Measurements from ENCODE around the gene SRP68.
A peak's percentile ranks its signal among the peaks of the same experiment; 100 is the strongest.

The SRP68 gene

DNA sequence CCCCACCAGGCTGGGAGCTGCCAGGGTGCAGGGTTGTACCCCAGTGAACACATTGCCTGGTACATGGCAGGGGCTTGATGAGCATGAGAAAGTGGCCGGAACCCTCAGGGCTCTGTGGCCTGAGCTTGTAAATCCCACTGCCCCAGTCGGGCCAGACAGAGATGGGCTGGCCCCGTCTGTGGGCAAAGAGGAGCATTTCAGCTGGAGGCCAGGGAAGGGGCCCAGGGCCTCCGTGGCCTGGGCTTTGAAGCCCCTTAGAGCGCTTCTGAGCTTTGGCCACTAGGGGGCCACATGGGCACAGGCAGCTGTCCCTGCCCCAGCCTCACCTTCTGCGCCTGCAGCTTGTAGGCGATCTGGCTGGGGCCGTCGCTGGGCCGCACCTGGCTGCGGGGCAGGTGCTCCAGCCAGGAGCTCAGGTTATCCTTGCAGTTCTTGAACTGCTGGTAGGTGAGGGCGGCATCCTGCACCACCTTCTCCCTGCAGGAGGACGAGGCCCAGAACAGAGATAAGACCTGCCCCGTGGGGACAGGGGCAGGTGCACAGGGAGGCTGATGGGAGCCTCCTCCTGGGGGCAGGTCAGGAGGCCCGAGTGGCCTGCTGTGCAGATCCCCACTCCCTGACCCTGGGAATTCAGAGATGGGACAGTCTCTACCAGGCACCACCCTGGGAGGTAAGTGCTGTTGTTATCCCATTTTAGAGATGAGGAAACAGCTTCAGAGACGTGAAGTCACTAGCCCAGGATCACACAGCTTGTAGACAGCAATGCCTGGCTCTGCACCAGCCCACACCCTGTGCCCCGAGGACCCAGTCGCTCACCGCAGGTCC is 58.0 kb downstream of the SRP68 start:
- peak; percentile 3 for DNase-seq

GRCh38 chr17:76013377-76013932 is 58.9 kb downstream of the SRP68 start:
- DNase-seq, result no peak

GRCh38 chr17:76011951-76012350 is 60.4 kb downstream of the SRP68 start:
- no peak for DNase-seq

DNA sequence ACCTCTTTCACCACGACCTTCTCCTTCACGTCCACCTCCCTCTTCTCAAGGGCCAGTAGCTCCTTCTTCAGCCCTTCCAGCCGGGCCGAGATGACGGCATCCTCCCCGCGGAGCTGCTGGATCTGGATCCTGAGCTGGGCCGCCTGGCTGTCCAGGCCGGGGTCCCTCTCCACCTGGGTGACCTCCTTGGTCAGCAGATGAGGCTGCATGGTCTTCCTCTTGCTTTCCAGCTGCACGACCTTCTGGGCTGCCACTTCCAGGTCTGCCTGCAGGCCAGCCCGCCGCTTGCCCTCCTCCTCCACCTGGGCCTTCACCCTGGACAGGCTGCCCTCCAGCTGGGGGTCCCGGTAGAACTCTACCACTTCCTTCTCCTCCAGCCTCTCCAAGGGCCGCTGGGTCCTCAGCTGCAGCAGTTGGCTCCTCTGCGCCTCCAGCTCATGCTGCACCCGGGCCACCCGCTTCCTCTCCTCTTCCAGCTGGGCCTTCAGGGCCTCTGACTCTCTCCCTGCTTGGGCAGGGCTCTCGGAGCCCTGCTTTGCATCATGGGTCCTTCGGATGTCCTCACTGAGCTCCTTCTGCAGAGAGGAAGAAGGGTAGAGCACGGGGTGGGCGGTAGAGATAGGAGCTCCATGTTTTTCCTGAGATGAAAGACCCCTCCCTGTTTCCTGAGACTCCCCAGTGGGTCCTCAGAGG is 62.2 kb downstream of the SRP68 start:
- no peak for DNase-seq

GRCh38 chr17:76009447-76009846 is 62.9 kb downstream of the SRP68 start:
- no peak for DNase-seq

- no peak for DNase-seq
Measured at GRCh38 chr17:76008630-76009425, 63.5 kb downstream of the SRP68 start.

GRCh38 chr17:76008208-76008607 is 64.1 kb downstream of the SRP68 start:
- DNase-seq, result no peak

GRCh38 chr17:76007850-76008165 is 64.5 kb downstream of the SRP68 start:
- DNase-seq, result no peak

GRCh38 chr17:76007131-76007849 is 65.0 kb downstream of the SRP68 start:
- no peak for DNase-seq

- DNase-seq, result peak; percentile 14
Measured at GRCh38 chr17:76005263-76006149, 66.8 kb downstream of the SRP68 start.

DNA sequence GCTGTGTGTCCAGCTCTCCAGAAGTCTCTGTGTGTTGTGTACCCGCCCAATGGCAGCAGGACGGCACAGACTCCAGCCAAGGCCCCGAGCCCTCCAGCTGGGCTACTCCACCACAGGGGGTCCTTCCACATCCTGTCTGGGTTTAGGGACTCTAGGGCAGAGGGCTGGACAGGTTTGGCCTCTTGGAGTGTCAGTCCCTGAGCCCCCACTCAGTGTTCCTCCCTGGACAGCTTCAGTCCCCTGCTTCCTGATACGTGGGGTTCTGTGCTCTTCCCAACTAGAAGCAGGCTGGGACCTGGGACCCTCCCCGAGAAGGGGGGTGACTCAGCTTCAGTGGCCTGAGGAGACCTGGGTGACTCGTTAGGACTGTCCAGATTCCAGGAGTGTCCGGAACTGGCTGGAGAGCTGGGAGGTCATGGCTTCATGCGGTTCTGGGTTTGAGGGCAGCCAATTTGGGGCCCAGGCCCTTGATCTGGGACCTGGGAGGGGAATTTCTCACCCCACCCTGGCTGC is 67.5 kb downstream of the SRP68 start:
- no peak for DNase-seq

DNA sequence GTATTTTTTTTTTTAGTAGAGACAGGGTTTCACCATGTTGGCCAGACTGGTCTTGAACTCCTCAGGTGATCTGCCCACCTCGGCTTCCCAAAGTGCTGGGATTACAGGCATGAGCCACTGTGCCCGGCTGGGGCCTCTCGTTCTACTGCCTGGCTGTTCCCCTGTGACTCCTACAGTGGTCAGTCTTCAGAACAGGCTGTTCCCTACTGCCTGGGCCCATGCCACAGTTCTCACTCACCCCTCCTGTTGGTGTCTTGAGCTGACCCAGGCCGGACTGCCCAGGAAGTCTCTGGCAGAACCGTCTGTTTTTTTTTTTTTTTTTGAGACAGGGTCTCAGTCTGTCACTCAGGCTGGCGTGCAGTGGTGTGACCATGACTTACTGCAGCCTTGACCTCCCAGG is 68.4 kb downstream of the SRP68 start:
- no peak for DNase-seq

DNA sequence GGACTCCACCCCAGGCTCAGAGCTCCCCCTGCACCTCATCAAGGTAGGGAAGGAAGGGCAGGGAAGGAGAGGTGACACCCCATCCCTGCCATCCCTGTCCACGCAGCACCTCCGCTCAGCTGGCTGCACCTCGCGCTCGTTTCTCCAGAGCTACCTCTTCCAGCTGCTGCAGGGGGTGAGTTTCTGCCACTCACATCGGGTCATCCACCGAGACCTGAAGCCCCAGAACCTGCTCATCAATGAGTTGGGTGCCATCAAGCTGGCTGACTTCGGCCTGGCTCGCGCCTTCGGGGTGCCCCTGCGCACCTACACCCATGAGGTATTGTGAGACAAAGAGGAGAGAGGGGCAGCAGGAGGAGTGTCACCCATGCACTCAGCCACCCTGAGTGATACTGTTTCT is 70.2 kb downstream of the SRP68 start:
- DNase-seq, result no peak

DNA sequence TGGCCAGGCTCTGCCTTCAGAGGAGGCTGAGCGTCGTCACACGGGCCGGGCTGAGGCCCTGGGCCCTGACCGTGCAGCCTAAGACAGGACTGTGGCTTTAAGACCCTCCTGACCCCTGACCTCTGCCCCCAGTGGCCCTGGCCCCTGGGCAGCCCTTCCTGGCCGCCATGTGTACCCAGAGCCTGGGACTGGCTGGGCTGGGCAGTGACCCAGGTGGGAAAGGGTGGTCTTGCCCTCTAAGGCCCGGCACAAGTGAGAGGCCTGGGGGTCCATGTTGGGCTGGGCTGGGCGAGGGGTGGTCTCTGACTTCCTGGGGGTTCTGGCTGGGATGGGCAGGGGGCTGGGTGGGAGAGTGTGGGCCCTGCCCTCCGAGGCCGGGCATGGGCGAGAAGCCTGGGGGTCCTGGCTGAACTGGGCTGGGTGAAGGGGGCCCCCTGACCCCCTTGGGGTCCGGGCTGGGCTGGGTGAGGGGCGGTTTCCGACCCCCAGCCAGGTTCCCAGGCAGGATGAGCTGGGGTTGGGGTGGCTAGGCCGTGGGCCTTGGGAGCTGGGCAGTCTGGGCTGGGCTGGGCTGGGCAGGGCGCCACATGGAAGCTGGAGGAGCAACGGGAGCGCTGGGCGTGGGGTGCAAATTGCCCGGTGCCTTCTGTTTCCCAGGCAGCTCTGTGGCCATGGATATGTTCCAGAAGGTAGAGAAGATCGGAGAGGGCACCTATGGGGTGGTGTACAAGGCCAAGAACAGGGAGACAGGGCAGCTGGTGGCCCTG is 71.4 kb downstream of the SRP68 start, which contains the start of gene CDK3:
Gene CDK3 (plus strand): TSS at position 101 of the 767 bp plus-strand sequence. CDS start 571 bp downstream, at position 672.
- DNase-seq, result no peak

GRCh38 chr17:76000016-76000754 is 72.1 kb downstream of the SRP68 start:
- no peak for DNase-seq

DNA sequence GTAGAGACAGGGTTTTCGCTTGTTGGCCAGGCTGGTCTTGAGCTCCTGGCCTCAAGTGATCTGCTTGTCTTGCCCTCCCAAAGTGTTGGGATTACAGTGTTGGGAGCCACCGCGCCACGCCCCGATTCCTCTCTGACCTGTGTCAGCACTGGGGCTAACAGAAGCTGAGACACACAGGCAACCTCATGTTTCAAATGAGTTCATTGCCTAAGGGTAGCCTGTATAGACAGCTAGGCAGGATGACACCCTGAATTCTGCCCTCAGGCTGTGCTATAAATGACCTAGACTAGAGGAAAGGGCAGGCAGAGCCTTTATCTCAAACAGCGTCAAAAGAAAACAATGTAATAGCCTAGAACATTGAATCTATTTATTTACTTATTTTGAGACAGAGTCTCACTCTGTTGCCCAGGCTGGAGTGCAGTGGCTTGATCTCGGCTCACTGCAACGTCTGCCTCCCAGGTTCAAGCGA is 74.0 kb downstream of the SRP68 start:
- DNase-seq, result no peak

- DNase-seq, result no peak
Measured at GRCh38 chr17:75996665-75997590, 75.4 kb downstream of the SRP68 start.

DNA sequence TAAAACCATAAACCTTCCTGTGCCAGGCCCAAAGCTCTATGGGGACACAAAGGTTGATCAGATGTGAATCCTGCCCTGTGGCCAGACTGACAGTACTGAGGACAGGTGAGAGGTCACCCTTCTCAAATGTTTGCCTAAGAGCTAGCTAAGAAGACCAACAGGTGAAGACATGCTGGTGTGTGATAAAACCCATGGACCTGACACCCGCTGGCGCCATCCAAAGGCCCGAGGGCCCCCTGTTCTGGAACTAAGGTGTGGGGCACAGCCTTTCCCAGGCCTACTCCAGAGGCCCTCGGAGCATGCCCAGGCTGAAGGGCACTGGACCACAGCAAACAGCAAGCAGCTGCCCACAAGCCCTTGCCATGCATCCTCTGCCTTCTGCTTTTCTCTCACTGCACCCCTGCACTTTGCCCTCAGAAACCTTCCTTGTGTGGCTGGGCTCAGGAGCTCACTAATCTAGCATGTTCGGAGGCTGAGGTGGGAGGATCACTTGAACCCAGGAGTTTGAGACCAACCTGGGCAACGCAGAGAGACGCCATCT is 76.9 kb downstream of the SRP68 start:
- DNase-seq, result no peak

Data from NCI-H187 treated with DMSO at 0.1 percent for 48 hours (cell line).